ENCODE results near the gene SDK1. TPM values are rescaled to one million over a fixed set of nuclear protein-coding genes. Genes with fewer than 3 reads are reported as not detected.

The SDK1 gene
- total RNA-seq, 1 experiment from 2014 or later, result 9.3 TPM

- Mint-ChIP-seq H3K4me1 (peaks cover 34% of the 10 kb centered on the region), H3K4me3 (no peak overlapping the region), H3K27ac (no peak overlapping the region), H3K27me3 (ENCODE audit: low read depth) (peaks cover 2% of the 10 kb centered on the region; the same call in 1 of the 2 replicates), H3K36me3 (peaks cover 55% of the 10 kb centered on the region), H3K9me3 (peaks cover 48% of the 10 kb centered on the region)
- DNase-seq (ENCODE audit: low spot score) (no peak), ATAC-seq (no peak)
- ChIA-PET POLR2A (no interaction called here), CTCF (no interaction called here)
- TF ChIP-seq E2F4 (CRISPR knock-in tag; IDR thresholded peaks at IDR 0.05; ENCODE audit: borderline replicate concordance, low read depth) (no peak), NFE2L1 (CRISPR knock-in tag; IDR thresholded peaks at IDR 0.05) (no peak), SMAD3 (CRISPR knock-in tag; IDR thresholded peaks at IDR 0.05; ENCODE audit: borderline replicate concordance) (no peak), FOXJ3 (CRISPR knock-in tag; IDR thresholded peaks at IDR 0.05; ENCODE audit: borderline replicate concordance) (no peak), SOX15 (CRISPR knock-in tag; IDR thresholded peaks at IDR 0.05) (no peak), MXD4 (CRISPR knock-in tag; IDR thresholded peaks at IDR 0.05; ENCODE audit: borderline replicate concordance) (no peak), FOXK1 (CRISPR knock-in tag; IDR thresholded peaks at IDR 0.05) (no peak)
- TF ChIP-seq, protein P1, sequence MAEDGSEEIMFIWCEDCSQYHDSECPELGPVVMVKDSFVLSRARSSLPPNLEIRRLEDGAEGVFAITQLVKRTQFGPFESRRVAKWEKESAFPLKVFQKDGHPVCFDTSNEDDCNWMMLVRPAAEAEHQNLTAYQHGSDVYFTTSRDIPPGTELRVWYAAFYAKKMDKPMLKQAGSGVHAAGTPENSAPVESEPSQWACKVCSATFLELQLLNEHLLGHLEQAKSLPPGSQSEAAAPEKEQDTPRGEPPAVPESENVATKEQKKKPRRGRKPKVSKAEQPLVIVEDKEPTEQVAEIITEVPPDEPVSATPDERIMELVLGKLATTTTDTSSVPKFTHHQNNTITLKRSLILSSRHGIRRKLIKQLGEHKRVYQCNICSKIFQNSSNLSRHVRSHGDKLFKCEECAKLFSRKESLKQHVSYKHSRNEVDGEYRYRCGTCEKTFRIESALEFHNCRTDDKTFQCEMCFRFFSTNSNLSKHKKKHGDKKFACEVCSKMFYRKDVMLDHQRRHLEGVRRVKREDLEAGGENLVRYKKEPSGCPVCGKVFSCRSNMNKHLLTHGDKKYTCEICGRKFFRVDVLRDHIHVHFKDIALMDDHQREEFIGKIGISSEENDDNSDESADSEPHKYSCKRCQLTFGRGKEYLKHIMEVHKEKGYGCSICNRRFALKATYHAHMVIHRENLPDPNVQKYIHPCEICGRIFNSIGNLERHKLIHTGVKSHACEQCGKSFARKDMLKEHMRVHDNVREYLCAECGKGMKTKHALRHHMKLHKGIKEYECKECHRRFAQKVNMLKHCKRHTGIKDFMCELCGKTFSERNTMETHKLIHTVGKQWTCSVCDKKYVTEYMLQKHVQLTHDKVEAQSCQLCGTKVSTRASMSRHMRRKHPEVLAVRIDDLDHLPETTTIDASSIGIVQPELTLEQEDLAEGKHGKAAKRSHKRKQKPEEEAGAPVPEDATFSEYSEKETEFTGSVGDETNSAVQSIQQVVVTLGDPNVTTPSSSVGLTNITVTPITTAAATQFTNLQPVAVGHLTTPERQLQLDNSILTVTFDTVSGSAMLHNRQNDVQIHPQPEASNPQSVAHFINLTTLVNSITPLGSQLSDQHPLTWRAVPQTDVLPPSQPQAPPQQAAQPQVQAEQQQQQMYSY (CRISPR knock-in tag; IDR thresholded peaks at IDR 0.05), result no peak
- TF ChIP-seq, protein P2, sequence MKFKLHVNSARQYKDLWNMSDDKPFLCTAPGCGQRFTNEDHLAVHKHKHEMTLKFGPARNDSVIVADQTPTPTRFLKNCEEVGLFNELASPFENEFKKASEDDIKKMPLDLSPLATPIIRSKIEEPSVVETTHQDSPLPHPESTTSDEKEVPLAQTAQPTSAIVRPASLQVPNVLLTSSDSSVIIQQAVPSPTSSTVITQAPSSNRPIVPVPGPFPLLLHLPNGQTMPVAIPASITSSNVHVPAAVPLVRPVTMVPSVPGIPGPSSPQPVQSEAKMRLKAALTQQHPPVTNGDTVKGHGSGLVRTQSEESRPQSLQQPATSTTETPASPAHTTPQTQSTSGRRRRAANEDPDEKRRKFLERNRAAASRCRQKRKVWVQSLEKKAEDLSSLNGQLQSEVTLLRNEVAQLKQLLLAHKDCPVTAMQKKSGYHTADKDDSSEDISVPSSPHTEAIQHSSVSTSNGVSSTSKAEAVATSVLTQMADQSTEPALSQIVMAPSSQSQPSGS (CRISPR knock-in tag; IDR thresholded peaks at IDR 0.05; ENCODE audit: borderline replicate concordance, low read depth), result no peak
Measured at GRCh38 chr7:4015996-4016395, 714.9 kb downstream of the SDK1 start.

DNA sequence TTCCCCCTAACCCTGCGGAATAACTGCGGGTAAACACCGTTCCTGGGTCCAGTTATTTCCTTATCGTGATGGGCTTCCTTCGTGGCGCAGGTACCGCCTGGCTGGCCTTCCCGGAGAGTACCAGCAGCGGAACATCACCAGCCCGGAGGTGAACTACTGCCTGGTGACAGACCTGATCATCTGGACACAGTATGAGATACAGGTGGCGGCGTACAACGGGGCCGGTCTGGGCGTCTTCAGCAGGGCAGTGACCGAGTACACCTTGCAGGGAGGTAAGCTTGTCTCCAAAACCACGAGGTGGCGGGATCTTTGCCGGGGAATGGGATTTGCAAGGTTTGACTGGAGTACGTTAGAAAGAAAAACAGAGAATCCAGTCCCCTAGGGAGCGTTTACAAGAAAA, 716.0 kb downstream of the SDK1 start:
- peaks cover 49% of the 10 kb centered on the region for H3K9me3 Mint-ChIP-seq
- no peak overlapping the region; the same call in 1 of the 2 replicates for H3K27ac Mint-ChIP-seq
- TF ChIP-seq, protein P3, sequence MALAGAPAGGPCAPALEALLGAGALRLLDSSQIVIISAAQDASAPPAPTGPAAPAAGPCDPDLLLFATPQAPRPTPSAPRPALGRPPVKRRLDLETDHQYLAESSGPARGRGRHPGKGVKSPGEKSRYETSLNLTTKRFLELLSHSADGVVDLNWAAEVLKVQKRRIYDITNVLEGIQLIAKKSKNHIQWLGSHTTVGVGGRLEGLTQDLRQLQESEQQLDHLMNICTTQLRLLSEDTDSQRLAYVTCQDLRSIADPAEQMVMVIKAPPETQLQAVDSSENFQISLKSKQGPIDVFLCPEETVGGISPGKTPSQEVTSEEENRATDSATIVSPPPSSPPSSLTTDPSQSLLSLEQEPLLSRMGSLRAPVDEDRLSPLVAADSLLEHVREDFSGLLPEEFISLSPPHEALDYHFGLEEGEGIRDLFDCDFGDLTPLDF (CRISPR knock-in tag; IDR thresholded peaks at IDR 0.05), result no peak
- TF ChIP-seq NR1H2 (CRISPR knock-in tag; IDR thresholded peaks at IDR 0.05), result no peak
- TF ChIP-seq JUN (CRISPR knock-in tag; IDR thresholded peaks at IDR 0.05), result no peak
- CTCF ChIA-PET, result no interaction called here
- no peak for DNase-seq (ENCODE audit: low spot score)
- H3K4me3 Mint-ChIP-seq, result no peak overlapping the region
- ATAC-seq, result no peak
- peaks cover 2% of the 10 kb centered on the region; the same call in 1 of the 2 replicates for H3K27me3 Mint-ChIP-seq (ENCODE audit: low read depth)
- H3K4me1 Mint-ChIP-seq, result peaks cover 23% of the 10 kb centered on the region
- POLR2A ChIA-PET, result no interaction called here
- peaks cover 58% of the 10 kb centered on the region for H3K36me3 Mint-ChIP-seq

- ChIA-PET POLR2A (no interaction called here), CTCF (no interaction called here)
- TF ChIP-seq ZNF219 (CRISPR knock-in tag; IDR thresholded peaks at IDR 0.05; ENCODE audit: borderline replicate concordance) (no peak), SOX15 (CRISPR knock-in tag; IDR thresholded peaks at IDR 0.05) (no peak), JAZF1 (CRISPR knock-in tag; IDR thresholded peaks at IDR 0.05) (no peak), ATF3 (CRISPR knock-in tag; conservative IDR thresholded peaks at IDR 0.05) (no peak)
- H3K27me3 Mint-ChIP-seq (ENCODE audit: low read depth), result peaks cover 2% of the 10 kb centered on the region; the same call in 1 of the 2 replicates
- peaks cover 47% of the 10 kb centered on the region for H3K9me3 Mint-ChIP-seq
- no peak overlapping the region for H3K27ac Mint-ChIP-seq
- peaks cover 24% of the 10 kb centered on the region for H3K4me1 Mint-ChIP-seq
- peaks cover 55% of the 10 kb centered on the region for H3K36me3 Mint-ChIP-seq
- H3K4me3 Mint-ChIP-seq, result no peak overlapping the region
- DNase-seq (ENCODE audit: low spot score), result no peak
- no peak for ATAC-seq
Measured at GRCh38 chr7:4017785-4018184, 716.7 kb downstream of the SDK1 start.

Data from WTC11 (cell line).